HEK293 (cell line): ENCODE results near the gene OR2V2.
A peak's percentile ranks its signal among the peaks of the same experiment; 100 is the strongest.

ENCODE experiments used
- GLIS1 ChIP-seq: fragments of 450-650 bp; formaldehyde crosslinking; IDR thresholded peaks from 2 replicates; pipeline ENCODE4 v1.5.1; 2016; ENCODE audit warnings: missing biosample characterization, missing genetic modification characterization
- IKZF3 ChIP-seq: fragments of 450-650 bp; IDR thresholded peaks from 2 replicates; pipeline ENCODE4 v1.5.0; 2018; ENCODE audit warnings: missing biosample characterization, mild to moderate bottlenecking, missing genetic modification characterization, moderate library complexity
- KLF1 ChIP-seq: fragments of 450-650 bp; formaldehyde crosslinking; IDR thresholded peaks from 2 replicates; pipeline ENCODE4 v1.5.1; 2016; ENCODE audit warnings: missing biosample characterization, missing genetic modification characterization
- ZBTB10 ChIP-seq: fragments of 450-650 bp; formaldehyde crosslinking; IDR thresholded peaks from 2 replicates; pipeline ENCODE4 v1.5.1; 2016; ENCODE audit warnings: missing biosample characterization, missing genetic modification characterization
- ZBTB17 ChIP-seq: fragments of 450-650 bp; formaldehyde crosslinking; IDR thresholded peaks from 2 replicates; pipeline ENCODE4 v1.5.1; 2016; ENCODE audit warnings: missing biosample characterization, missing genetic modification characterization
- ZBTB44 ChIP-seq: fragments of 450-650 bp; IDR thresholded peaks from 2 replicates; pipeline ENCODE4 v1.5.1; 2018; ENCODE audit warnings: missing biosample characterization, mild to moderate bottlenecking, missing genetic modification characterization
- ZNF140 ChIP-seq: fragments of 450-650 bp; formaldehyde crosslinking; IDR thresholded peaks from 2 replicates; pipeline ENCODE4 v1.5.1; 2016; ENCODE audit warnings: missing biosample characterization, missing genetic modification characterization
- ZNF18 ChIP-seq: fragments of 450-650 bp; formaldehyde crosslinking; IDR thresholded peaks from 2 replicates; pipeline ENCODE4 v1.5.1; 2016; ENCODE audit warnings: missing biosample characterization, missing genetic modification characterization
- ZNF248 ChIP-seq: fragments of 450-650 bp; formaldehyde crosslinking; IDR thresholded peaks from 2 replicates; pipeline ENCODE4 v1.5.1; 2017; ENCODE audit warnings: missing biosample characterization, missing genetic modification characterization
- ZNF473 ChIP-seq: fragments of 450-650 bp; formaldehyde crosslinking; IDR thresholded peaks from 2 replicates; pipeline ENCODE4 v1.5.1; 2017; ENCODE audit warnings: missing biosample characterization, missing genetic modification characterization
- ZNF510 ChIP-seq: fragments of 450-650 bp; formaldehyde crosslinking; IDR thresholded peaks from 2 replicates; pipeline ENCODE4 v1.5.1; 2018; ENCODE audit warnings: mild to moderate bottlenecking, missing genetic modification characterization, missing biosample characterization; ENCODE audit not compliant: insufficient replicate concordance
- ZNF521 ChIP-seq: fragments of 450-650 bp; formaldehyde crosslinking; IDR thresholded peaks from 2 replicates; pipeline ENCODE4 v1.5.1; 2017; ENCODE audit warnings: missing biosample characterization, mild to moderate bottlenecking, missing genetic modification characterization
- ZNF555 ChIP-seq: fragments of 450-650 bp; formaldehyde crosslinking; conservative IDR thresholded peaks from 2 replicates; pipeline ENCODE4 v1.5.1; 2017; ENCODE audit warnings: missing biosample characterization, mild to moderate bottlenecking, missing genetic modification characterization, inconsistent platforms
- ZNF626 ChIP-seq: fragments of 450-650 bp; sonication (Bioruptor Pico); formaldehyde crosslinking; IDR thresholded peaks from 2 replicates; pipeline ENCODE4 v1.5.1; 2018; ENCODE audit warnings: missing biosample characterization, missing genetic modification characterization, inconsistent platforms
- ZNF629 ChIP-seq: fragments of 450-650 bp; formaldehyde crosslinking; IDR thresholded peaks from 2 replicates; pipeline ENCODE4 v1.5.1; 2017; ENCODE audit warnings: missing biosample characterization, missing genetic modification characterization
- ZNF677 ChIP-seq: fragments of 450-650 bp; IDR thresholded peaks from 2 replicates; pipeline ENCODE4 v1.5.0; 2018; ENCODE audit warnings: missing biosample characterization, mild to moderate bottlenecking, missing genetic modification characterization, moderate library complexity
- TF ChIP-seq, protein P1 (sequence below): fragments of 450-650 bp; formaldehyde crosslinking; IDR thresholded peaks from 2 replicates; pipeline ENCODE4 v1.5.1; 2016; ENCODE audit warnings: missing biosample characterization, missing genetic modification characterization
- TF ChIP-seq, protein P2 (sequence below): fragments of 450-650 bp; formaldehyde crosslinking; IDR thresholded peaks from 2 replicates; pipeline ENCODE4 v1.5.1; 2016; ENCODE audit warnings: missing biosample characterization, missing genetic modification characterization

The OR2V2 gene

GRCh38 chr5:181187500-181188213 is 40.3 kb downstream of the OR2V2 start (continued):
- TF ChIP-seq ZBTB44 (peak; percentile 44; the same call in 1 of the 2 replicates), ZNF510 (tag by site-specific recombination) (peak; percentile 46), ZNF140 (tag by site-specific recombination) (no peak), GLIS1 (peak; percentile 84), IKZF3 (tag by site-specific recombination) (peak; percentile 85), ZNF626 (tag by site-specific recombination) (no peak), ZNF555 (no peak), ZBTB17 (tag by site-specific recombination) (peak; percentile 50), ZBTB10 (tag by site-specific recombination) (peak; percentile 91), ZNF248 (no peak), ZNF18 (tag by site-specific recombination) (no peak; the same call in 1 of the 2 replicates), ZNF677 (tag by site-specific recombination) (0 out of 2 replicates have a peak, but pooled peaks have one; percentile 50), ZNF629 (tag by site-specific recombination) (peak; percentile 52), ZNF473 (tag by site-specific recombination) (no peak), ZNF521 (tag by site-specific recombination) (no peak), KLF1 (tag by site-specific recombination) (0 out of 2 replicates have a peak, but pooled peaks have one; percentile 50)
- TF ChIP-seq, protein P1, sequence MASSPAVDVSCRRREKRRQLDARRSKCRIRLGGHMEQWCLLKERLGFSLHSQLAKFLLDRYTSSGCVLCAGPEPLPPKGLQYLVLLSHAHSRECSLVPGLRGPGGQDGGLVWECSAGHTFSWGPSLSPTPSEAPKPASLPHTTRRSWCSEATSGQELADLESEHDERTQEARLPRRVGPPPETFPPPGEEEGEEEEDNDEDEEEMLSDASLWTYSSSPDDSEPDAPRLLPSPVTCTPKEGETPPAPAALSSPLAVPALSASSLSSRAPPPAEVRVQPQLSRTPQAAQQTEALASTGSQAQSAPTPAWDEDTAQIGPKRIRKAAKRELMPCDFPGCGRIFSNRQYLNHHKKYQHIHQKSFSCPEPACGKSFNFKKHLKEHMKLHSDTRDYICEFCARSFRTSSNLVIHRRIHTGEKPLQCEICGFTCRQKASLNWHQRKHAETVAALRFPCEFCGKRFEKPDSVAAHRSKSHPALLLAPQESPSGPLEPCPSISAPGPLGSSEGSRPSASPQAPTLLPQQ (tag by site-specific recombination), result peak; percentile 99
- TF ChIP-seq, protein P2, sequence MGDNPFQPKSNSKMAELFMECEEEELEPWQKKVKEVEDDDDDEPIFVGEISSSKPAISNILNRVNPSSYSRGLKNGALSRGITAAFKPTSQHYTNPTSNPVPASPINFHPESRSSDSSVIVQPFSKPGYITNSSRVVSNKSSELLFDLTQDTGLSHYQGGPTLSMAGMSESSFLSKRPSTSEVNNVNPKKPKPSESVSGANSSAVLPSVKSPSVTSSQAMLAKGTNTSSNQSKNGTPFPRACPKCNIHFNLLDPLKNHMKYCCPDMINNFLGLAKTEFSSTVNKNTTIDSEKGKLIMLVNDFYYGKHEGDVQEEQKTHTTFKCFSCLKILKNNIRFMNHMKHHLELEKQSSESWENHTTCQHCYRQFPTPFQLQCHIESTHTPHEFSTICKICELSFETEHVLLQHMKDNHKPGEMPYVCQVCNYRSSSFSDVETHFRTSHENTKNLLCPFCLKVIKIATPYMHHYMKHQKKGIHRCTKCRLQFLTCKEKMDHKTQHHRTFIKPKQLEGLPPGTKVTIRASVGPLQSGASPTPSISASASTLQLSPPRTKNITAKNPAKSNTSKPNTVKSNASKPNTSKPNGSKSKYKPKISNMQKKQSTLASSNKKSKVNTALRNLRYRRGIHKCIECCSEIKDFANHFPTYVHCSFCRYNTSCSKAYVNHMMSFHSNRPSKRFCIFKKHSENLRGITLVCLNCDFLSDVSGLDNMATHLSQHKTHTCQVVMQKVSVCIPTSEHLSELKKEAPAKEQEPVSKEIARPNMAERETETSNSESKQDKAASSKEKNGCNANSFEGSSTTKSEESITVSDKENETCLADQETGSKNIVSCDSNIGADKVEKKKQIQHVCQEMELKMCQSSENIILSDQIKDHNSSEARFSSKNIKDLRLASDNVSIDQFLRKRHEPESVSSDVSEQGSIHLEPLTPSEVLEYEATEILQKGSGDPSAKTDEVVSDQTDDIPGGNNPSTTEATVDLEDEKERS (tag by site-specific recombination), result 0 out of 2 replicates have a peak, but pooled peaks have one; percentile 6
